Vagina (tissue), 2 donors: ENCODE data around the gene SGSM1. TPM values are rescaled to one million over a fixed set of nuclear protein-coding genes. Genes with fewer than 3 reads are reported as not detected.

Experiments
- DNase-seq, 2 donors: peaks; one replicate each; pipeline ENCODE4 v3.0.0-alpha.2; 2017; ENCODE audit errors: extremely low spot score in 2 of 2
- H3K27ac ChIP-seq: fragments of 200-600 bp; sonication (generic); one replicate; pipeline ENCODE4 v1.5.1; 2019
- H3K27me3 ChIP-seq: fragments of 200-600 bp; sonication (generic); one replicate; pipeline ENCODE4 v1.5.1; 2019
- H3K36me3 ChIP-seq, 2 donors: fragments of 200-600 bp; sonication (generic); one replicate each; pipeline ENCODE4 v1.5.1; 2017 to 2019
- H3K4me1 ChIP-seq: fragments of 200-600 bp; sonication (generic); one replicate; pipeline ENCODE4 v1.5.1; 2019
- H3K4me3 ChIP-seq, 2 donors: fragments of 200-600 bp; sonication (generic); 1 replicate in 1 of 2; 2 replicates in 1 of 2; pipeline ENCODE4 v1.5.1; 2016 to 2019
- H3K9me3 ChIP-seq: fragments of 200-600 bp; sonication (generic); one replicate; pipeline ENCODE4 v1.5.1; 2019
- POLR2A ChIP-seq, 2 donors: fragments of 450-650 bp; IDR thresholded peaks; one replicate each; pipeline ENCODE4 v1.6.1; 2017; ENCODE audit warnings: antibody characterized with exemption in 2 of 2, mild to moderate bottlenecking in 2 of 2, moderate library complexity in 2 of 2
- POLR2AphosphoS5 ChIP-seq, 2 donors: sonication (generic); formaldehyde crosslinking; IDR thresholded peaks; one replicate each; pipeline ENCODE4 v1.9.0; 2017; ENCODE audit warnings: antibody characterized with exemption in 2 of 2, mild to moderate bottlenecking in 2 of 2, low read depth in 1 of 2; ENCODE audit not compliant: insufficient read depth in 1 of 2
- intact Hi-C: fragments of 100-400 bp; cut with DNase I; formaldehyde crosslinking; loops from one replicate; pipeline ENCODE4 v1.15.1; 2023
- total RNA-seq: library from RNA; depleted of rRNA; stranded (reverse); fragments of >200 nt; gene quantifications from one replicate; pipeline ENCODE4 v1.2.3, GENCODE V29; 2016
- TF ChIP-seq, protein P1 (sequence below), 3 experiments: fragments of 450-650 bp in 2 of 3; fragments of 200-600 bp in 1 of 3; sonication (generic) in 1 of 3; IDR thresholded peaks; one replicate each; pipeline ENCODE4 v1.5.1; 2017 to 2019; ENCODE audit warnings: antibody characterized with exemption in 3 of 3, mild to moderate bottlenecking in 2 of 3, moderate library complexity in 2 of 3

Gene SGSM1
- total RNA-seq, 1 donor from 2014 or later: 2.9 TPM

DNA sequence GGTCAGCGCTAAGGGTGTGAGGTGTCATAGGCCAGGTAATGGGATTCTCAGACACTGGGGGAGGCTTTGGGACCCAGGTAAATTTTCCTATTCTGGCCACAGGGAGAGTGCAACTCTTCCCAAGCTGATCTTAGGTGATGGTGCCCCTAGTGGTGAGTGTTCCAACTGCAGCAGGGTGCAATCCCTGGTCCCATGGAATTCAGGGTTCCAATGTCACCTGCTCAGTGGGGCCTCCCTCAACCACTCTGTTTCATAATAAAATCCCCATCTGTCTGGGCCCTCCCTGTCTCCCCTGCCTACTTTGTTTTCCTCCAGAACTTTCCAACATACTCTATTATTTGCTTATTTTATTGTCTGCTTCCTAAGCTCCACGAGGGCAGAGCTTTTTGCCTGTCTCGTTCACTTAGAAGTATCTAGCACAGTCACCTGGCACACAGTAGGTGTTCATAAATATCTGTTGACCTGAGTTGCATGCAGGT lies 2.9 kb upstream of the SGSM1 start:
- intact Hi-C loops: no loop called here
- H3K4me1 ChIP-seq: peaks cover 10% of the 10 kb centered on the region
- no peak overlapping the region for H3K27ac ChIP-seq
- no peaks in the 10 kb centered on the region for H3K27me3 ChIP-seq
- no peak overlapping the region for H3K4me3 ChIP-seq
- no peaks in the 10 kb centered on the region for H3K9me3 ChIP-seq
- no peak for TF ChIP-seq POLR2A (IDR thresholded peaks at IDR 0.05)
- TF ChIP-seq, protein P1, sequence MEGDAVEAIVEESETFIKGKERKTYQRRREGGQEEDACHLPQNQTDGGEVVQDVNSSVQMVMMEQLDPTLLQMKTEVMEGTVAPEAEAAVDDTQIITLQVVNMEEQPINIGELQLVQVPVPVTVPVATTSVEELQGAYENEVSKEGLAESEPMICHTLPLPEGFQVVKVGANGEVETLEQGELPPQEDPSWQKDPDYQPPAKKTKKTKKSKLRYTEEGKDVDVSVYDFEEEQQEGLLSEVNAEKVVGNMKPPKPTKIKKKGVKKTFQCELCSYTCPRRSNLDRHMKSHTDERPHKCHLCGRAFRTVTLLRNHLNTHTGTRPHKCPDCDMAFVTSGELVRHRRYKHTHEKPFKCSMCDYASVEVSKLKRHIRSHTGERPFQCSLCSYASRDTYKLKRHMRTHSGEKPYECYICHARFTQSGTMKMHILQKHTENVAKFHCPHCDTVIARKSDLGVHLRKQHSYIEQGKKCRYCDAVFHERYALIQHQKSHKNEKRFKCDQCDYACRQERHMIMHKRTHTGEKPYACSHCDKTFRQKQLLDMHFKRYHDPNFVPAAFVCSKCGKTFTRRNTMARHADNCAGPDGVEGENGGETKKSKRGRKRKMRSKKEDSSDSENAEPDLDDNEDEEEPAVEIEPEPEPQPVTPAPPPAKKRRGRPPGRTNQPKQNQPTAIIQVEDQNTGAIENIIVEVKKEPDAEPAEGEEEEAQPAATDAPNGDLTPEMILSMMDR (IDR thresholded peaks at IDR 0.05): peak; percentile 46 to 72 (median 61)
- DNase-seq: no peak
- no peaks in the 10 kb centered on the region for H3K36me3 ChIP-seq

- H3K4me3 ChIP-seq: peak overlapping the region; percentile 63 to 65
Observed at GRCh38 chr22:24806663-24807001, 621 bp downstream of the SGSM1 start.

DNA sequence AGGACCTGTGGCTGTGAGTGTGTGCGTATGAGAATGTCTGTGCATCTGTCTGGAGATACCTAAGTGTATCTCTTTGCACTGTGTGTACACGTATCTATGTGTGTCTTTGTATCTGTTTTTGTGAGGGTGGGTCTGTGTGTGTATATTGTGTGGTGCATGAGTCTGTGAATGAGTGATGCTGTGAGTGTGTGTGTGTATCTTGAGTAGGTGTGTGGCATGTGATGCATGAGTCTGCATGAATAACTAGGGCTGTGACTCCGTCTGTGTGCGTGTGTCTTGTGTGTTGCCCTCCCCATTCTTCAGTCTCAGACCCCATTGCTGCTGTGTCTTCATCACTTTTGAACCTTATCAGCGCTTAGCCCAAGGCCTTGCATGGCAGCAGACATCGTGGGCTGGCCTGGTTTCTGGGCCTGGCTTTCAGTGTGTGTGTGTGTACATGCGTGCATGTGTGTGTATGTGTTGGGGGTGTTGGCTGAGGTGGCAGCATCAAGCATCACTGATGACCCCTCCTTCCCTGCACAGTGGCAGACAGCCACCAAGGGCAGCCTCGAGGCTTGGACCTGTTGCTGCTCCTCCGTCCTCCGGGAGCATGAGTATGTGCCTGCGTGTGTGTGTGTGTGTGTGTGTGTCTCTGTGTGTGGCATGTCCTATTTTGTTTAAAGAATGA lies 1.4 kb downstream of the SGSM1 start:
- DNase-seq: no peak
- H3K4me3 ChIP-seq: no peak overlapping the region
- intact Hi-C loops: no loop called here
- no peaks in the 10 kb centered on the region for H3K36me3 ChIP-seq
- peak overlapping the region; percentile 81 for H3K27ac ChIP-seq
- H3K27me3 ChIP-seq: no peaks in the 10 kb centered on the region
- H3K4me1 ChIP-seq: peaks cover 37% of the 10 kb centered on the region
- TF ChIP-seq, protein P1 (IDR thresholded peaks at IDR 0.05): no peak
- TF ChIP-seq POLR2AphosphoS5 (IDR thresholded peaks at IDR 0.05; ENCODE audit: insufficient read depth in 1 of 2, low read depth in 1 of 2) (no peak), POLR2A (IDR thresholded peaks at IDR 0.05) (no peak)
- H3K9me3 ChIP-seq: no peaks in the 10 kb centered on the region

More at GRCh38 chr22:24806663-24807001, 621 bp downstream of the SGSM1 start:
- Histone ChIP-seq H3K36me3 (no peaks in the 10 kb centered on the region), H3K27ac (peak overlapping the region; percentile 81), H3K27me3 (no peaks in the 10 kb centered on the region), H3K9me3 (no peaks in the 10 kb centered on the region), H3K4me1 (peaks cover 37% of the 10 kb centered on the region)
- no peak for DNase-seq
- intact Hi-C loops: no loop called here
- TF ChIP-seq POLR2AphosphoS5 (IDR thresholded peaks at IDR 0.05; ENCODE audit: insufficient read depth in 1 of 2, low read depth in 1 of 2): no peak
- TF ChIP-seq, protein P1 (IDR thresholded peaks at IDR 0.05): no peak
- TF ChIP-seq POLR2A (IDR thresholded peaks at IDR 0.05): no peak

DNA sequence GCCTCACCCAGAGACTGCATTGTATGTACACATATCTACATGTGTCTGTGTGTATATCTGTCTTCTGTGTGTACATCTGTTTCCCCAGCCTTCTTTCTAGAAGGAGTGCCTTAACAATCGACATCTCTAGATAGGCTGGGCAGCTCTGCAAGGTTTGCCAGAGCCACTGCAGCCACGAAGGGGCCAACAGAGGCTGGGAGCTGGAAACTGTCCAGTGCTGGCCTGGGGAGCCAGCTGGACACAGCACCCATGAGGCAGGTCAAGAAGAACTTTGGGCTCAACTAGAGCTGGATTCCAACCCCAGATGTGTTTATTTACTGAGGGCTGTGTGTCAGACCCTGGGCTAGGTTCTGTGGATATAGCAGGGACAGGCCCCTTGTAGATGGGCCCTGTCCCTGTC lies 3.3 kb downstream of the SGSM1 start:
- intact Hi-C loops: no loop called here
- peak overlapping the region; percentile 2 for H3K27ac ChIP-seq
- no peaks in the 10 kb centered on the region for H3K9me3 ChIP-seq

More for the DNA sequence above, 3.3 kb downstream of the SGSM1 start:
- Histone ChIP-seq H3K4me3 (no peak overlapping the region), H3K36me3 (no peaks in the 10 kb centered on the region), H3K4me1 (peaks cover 37% of the 10 kb centered on the region), H3K27me3 (no peaks in the 10 kb centered on the region)
- DNase-seq: no peak
- no peak for TF ChIP-seq POLR2A (IDR thresholded peaks at IDR 0.05)
- no peak for TF ChIP-seq POLR2AphosphoS5 (IDR thresholded peaks at IDR 0.05; ENCODE audit: insufficient read depth in 1 of 2, low read depth in 1 of 2)
- TF ChIP-seq, protein P1 (IDR thresholded peaks at IDR 0.05): no peak
